GM18505 (cell line): ENCODE measurements around the gene EPHA3.

ENCODE experiments used
- ATAC-seq: cut with Tn5 transposase; IDR thresholded peaks from one replicate; pipeline ENCODE4 v1.9.1; 2021; ENCODE audit not compliant: unreplicated experiment
- POLR2A ChIP-seq: IDR thresholded peaks from 4 replicates; pipeline ENCODE4 v1.6.1; 2011; ENCODE audit warnings: borderline replicate concordance; ENCODE audit not compliant: insufficient read depth, insufficient read length; ENCODE audit errors: extremely low read depth

Gene EPHA3

GRCh38 chr3:89446593-89446992, 339.2 kb downstream of the EPHA3 start:
- ATAC-seq, result no peak
- TF ChIP-seq POLR2A, result no peak

DNA sequence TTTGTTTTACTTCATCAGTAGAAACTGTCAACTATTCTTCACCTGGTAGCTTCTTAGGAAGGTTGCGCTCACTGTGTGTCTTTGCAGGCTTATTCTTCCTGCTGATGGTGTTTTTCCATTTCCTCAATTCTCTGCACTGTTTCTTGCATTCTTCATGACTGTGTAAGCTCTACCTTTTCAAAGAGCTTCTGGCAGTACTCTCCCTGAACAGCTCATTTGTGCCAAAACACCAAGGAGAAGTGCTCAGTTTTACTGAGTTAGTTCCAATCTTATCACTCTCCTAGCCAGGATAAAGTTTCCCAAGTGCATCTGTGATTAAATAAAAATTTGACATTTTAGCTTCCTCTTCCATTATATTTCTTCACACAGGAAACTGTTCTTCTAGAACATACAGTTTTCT, 339.8 kb downstream of the EPHA3 start:
- ATAC-seq, result no peak
- no peak for TF ChIP-seq POLR2A

DNA sequence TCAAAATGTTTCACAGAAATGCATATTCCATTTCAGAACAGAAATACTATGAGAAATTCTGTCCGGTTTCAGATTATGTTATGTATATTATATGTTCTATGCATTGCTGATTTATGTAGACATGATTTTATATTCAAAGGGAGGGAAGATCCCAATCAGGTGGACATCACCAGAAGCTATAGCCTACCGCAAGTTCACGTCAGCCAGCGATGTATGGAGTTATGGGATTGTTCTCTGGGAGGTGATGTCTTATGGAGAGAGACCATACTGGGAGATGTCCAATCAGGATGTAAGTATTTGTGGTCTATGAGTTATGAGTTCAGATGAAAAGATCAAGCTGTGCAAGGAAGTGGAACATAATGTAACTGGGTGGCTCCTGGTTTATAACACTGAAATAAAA, 341.7 kb downstream of the EPHA3 start:
- no peak for TF ChIP-seq POLR2A
- no peak for ATAC-seq

DNA sequence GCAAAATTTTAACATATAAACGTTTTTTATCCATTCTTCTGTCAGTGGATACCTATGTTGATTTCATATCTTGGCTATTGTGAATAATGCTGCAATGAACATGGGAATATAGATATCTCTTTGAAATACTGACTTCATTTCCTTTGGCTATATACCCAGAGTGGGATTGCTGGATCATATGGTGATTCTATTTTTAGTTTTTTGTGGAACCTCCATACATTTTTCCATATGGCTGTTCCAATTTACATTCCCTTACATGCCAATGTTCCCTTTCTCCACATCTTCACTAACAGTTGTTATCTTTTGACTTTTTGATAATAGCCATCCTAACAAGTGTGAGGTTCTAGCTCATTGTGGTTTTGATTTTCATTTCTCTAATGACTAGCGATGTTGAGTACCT, 344.6 kb downstream of the EPHA3 start:
- no peak for TF ChIP-seq POLR2A
- ATAC-seq, result no peak

DNA sequence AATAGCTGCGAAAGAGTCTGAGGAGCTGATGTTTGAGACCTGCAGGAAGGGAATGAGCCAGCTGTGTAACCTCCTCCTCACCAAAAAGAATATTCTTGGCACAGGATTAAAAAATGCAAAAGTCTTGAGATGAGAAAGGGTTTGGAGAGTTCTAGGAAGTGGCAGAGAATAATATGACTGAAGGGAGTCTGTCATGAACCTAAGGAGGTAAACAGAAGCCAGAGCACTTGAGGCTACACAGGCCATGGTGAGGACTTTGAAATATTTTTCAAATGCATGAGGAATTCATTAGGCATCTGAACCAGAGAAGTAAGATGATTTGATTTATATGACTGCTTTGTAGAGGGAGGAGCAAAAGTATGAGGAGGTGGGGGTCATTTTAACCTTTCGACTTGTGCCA, 347.8 kb downstream of the EPHA3 start:
- ATAC-seq, result no peak
- TF ChIP-seq POLR2A, result no peak

GRCh38 chr3:89467898-89468363, 360.5 kb downstream of the EPHA3 start:
- ATAC-seq, result no peak

GRCh38 chr3:89472101-89472500, 364.7 kb downstream of the EPHA3 start:
- TF ChIP-seq POLR2A, result no peak
- no peak for ATAC-seq

More at GRCh38 chr3:89467898-89468363, 360.5 kb downstream of the EPHA3 start:
- TF ChIP-seq POLR2A, result no peak

DNA sequence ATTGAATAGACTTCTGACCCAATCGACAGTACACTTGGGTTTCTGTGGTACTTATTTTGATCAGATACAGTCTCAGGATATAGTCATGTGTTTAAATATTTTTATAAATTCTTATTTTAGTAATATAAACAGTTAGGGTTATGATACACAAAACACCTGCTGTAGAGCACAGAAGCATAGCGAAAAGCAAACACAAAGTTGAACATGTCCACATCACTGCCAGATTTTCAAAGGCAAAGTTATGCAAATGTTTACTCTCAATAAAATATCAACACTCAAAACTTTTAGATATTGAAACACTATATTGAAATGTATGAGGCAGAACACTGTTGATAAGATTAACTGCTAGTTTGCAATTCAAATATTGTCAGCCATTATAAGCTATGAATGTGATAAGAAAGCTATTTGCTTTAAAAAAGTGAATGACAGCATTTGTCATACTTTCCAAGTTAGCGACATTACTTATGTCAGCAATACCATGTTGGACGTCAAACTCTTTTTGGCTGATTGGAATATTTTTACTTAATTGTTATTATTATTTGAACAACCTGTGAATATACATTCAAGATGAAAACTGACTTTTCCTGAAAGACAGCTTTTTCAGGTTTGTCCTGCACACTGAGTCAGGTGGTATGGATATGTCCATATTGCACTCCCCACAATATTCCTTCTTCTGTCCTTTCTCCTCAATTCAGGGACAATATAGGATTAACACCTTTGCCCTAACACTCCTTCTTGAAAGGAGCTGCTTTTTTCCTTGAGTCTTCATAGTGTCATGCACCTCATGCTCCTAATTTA, 367.1 kb downstream of the EPHA3 start:
- ATAC-seq, result no peak
- no peak for TF ChIP-seq POLR2A

- no peak for ATAC-seq
- no peak for TF ChIP-seq POLR2A
Measured at GRCh38 chr3:89488800-89489580, 381.6 kb downstream of the EPHA3 start.

- no peak for TF ChIP-seq POLR2A
Measured at GRCh38 chr3:89490129-89490528, 382.7 kb downstream of the EPHA3 start.

GRCh38 chr3:89494734-89495133, 387.3 kb downstream of the EPHA3 start:
- ATAC-seq, result no peak
- TF ChIP-seq POLR2A, result no peak

More at GRCh38 chr3:89490129-89490528, 382.7 kb downstream of the EPHA3 start:
- no peak for ATAC-seq

GRCh38 chr3:89503891-89504391, 396.5 kb downstream of the EPHA3 start:
- no peak for ATAC-seq

DNA sequence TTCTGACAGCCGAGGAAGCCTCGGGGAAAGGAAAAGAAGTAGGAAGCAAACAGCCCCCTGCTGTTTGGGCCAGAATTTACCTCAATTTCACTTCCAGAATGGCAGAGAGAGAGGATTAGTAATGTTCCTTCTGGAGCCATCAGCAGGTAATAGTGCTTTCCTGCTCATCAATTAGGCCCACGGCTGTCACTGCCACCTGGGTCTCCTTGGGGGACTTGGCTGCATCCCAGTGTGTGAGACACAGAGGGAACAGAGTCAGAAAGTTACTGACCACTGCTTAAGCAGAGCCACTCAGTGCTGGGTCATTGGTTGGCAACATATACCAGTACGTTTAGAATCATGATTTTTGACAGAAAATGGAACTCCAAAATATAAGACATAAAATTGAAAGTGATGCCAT, 397.0 kb downstream of the EPHA3 start:
- ATAC-seq, result no peak
- no peak for TF ChIP-seq POLR2A

More at GRCh38 chr3:89503891-89504391, 396.5 kb downstream of the EPHA3 start:
- TF ChIP-seq POLR2A, result no peak
